Activated B cell treated with CpG ODN at 0.5 μM for 24 hours (primary cell): Measurements from ENCODE around the gene JCHAIN. TPM values are rescaled to one million over a fixed set of nuclear protein-coding genes. Genes with fewer than 3 reads are reported as not detected.

ENCODE experiments used
- ATAC-seq: fragments of 200-7000 bp; cut with Tn5 transposase; one replicate; pipeline ENCODE4 v1.10.0; 2021; ENCODE audit warnings: low read depth, mild to moderate bottlenecking, moderate library complexity
- CTCF ChIA-PET: fragments of 350-600 bp; sonication (Branson Sonifier 250); formaldehyde crosslinking; loops from one replicate; lab custom pipeline; 2021; ENCODE audit warnings: antibody characterized with exemption; lab: Charles Lee
- POLR2A ChIA-PET: fragments of 350-600 bp; sonication (Branson Sonifier 250); formaldehyde crosslinking; loops from one replicate; lab custom pipeline; 2021; ENCODE audit warnings: antibody characterized with exemption; lab: Charles Lee
- DNase-seq: peaks from one replicate; pipeline ENCODE4 v3.0.0; 2022
- H3K27ac Mint-ChIP-seq: one replicate; pipeline ENCODE4 v1.8.0; 2020; ENCODE audit warnings: mixed read lengths
- H3K27me3 Mint-ChIP-seq: one replicate; pipeline ENCODE4 v1.8.0; 2021; ENCODE audit warnings: mixed read lengths
- H3K36me3 Mint-ChIP-seq: one replicate; pipeline ENCODE4 v1.8.0; 2021; ENCODE audit warnings: low read depth, mixed read lengths
- H3K4me1 Mint-ChIP-seq: one replicate; pipeline ENCODE4 v1.8.0; 2021; ENCODE audit warnings: mixed read lengths
- H3K4me3 Mint-ChIP-seq: one replicate; pipeline ENCODE4 v1.8.0; 2020; ENCODE audit warnings: mild to moderate bottlenecking, mixed read lengths
- H3K9me3 Mint-ChIP-seq: one replicate; pipeline ENCODE4 v1.8.0; 2020; ENCODE audit warnings: mixed read lengths
- CTCF ChIP-seq: fragments of 200-600 bp; IDR thresholded peaks from one replicate; pipeline ENCODE4 v1.8.0; 2022; ENCODE audit warnings: antibody characterized with exemption, mild to moderate bottlenecking
- intact Hi-C: fragments of 100-400 bp; cut with micrococcal nuclease; formaldehyde crosslinking; loops from one replicate; pipeline ENCODE4 v1.15.1; 2024
- total RNA-seq: library from RNA; stranded (reverse); gene quantifications from 2 replicates; pipeline ENCODE4 v1.2.3, GENCODE V29; 2022

JCHAIN gene
- total RNA-seq, 1 donor from 2014 or later = 47.0 TPM

GRCh38 chr4:70629469-70630090 is 36.7 kb downstream of the JCHAIN start:
- intact Hi-C loops = no loop called here
- Mint-ChIP-seq H3K9me3 (no peaks in the 10 kb centered on the region), H3K27me3 (no peaks in the 10 kb centered on the region), H3K4me1 (no peaks in the 10 kb centered on the region), H3K36me3 (no peaks in the 10 kb centered on the region), H3K27ac (peak overlapping the region; percentile 1), H3K4me3 (no peak overlapping the region)
- TF ChIP-seq CTCF = no peak
- ATAC-seq = no peak
- DNase-seq = no peak
- POLR2A ChIA-PET = no interaction called here
- CTCF ChIA-PET = no interaction called here

- TF ChIP-seq CTCF = no peak
- no peaks in the 10 kb centered on the region for H3K9me3 Mint-ChIP-seq
- no peaks in the 10 kb centered on the region for H3K4me1 Mint-ChIP-seq
- DNase-seq = no peak
- no peaks in the 10 kb centered on the region for H3K27me3 Mint-ChIP-seq
- H3K36me3 Mint-ChIP-seq = no peaks in the 10 kb centered on the region
- H3K27ac Mint-ChIP-seq = peak within 1 kb of the TSS; percentile 1
- ChIA-PET CTCF (no interaction called here), POLR2A (no interaction called here)
- intact Hi-C loops = no loop called here
- ATAC-seq = no peak
- H3K4me3 Mint-ChIP-seq = no peak within 1 kb of the TSS
Measured at GRCh38 chr4:70628444-70628843, 37.9 kb downstream of the JCHAIN start, which contains the start of gene ENAM. TSS of gene ENAM (plus strand) at chr4:70628744. CDS start at chr4:70629501, 757 bp downstream.

GRCh38 chr4:70627620-70628019 is 38.7 kb downstream of the JCHAIN start:
- no peak for ATAC-seq
- no peak for DNase-seq
- no peaks in the 10 kb centered on the region for H3K9me3 Mint-ChIP-seq
- intact Hi-C loops = no loop called here
- TF ChIP-seq CTCF = no peak
- ChIA-PET CTCF (no interaction called here), POLR2A (no interaction called here)
- no peak overlapping the region for H3K4me3 Mint-ChIP-seq
- H3K27me3 Mint-ChIP-seq = no peaks in the 10 kb centered on the region
- H3K36me3 Mint-ChIP-seq = no peaks in the 10 kb centered on the region
- H3K27ac Mint-ChIP-seq = no peak overlapping the region
- no peaks in the 10 kb centered on the region for H3K4me1 Mint-ChIP-seq

GRCh38 chr4:70624226-70624793 is 42.0 kb downstream of the JCHAIN start:
- H3K9me3 Mint-ChIP-seq = no peaks in the 10 kb centered on the region
- intact Hi-C loops = no loop called here

More at GRCh38 chr4:70624226-70624793, 42.0 kb downstream of the JCHAIN start:
- no peak for TF ChIP-seq CTCF
- Mint-ChIP-seq H3K4me1 (no peaks in the 10 kb centered on the region), H3K36me3 (no peaks in the 10 kb centered on the region), H3K27me3 (no peaks in the 10 kb centered on the region), H3K4me3 (no peak overlapping the region), H3K27ac (no peak overlapping the region)
- CTCF ChIA-PET = no interaction called here
- POLR2A ChIA-PET = no interaction called here
- ATAC-seq (no peak), DNase-seq (no peak)
